NCI-H2227 treated with DMSO at 0.1 percent for 48 hours (cell line): ENCODE results near the gene ARL14EP.

Source experiments
- DNase-seq: peaks from one replicate; lab custom pipeline; 2025; lab: John Stamatoyannopoulos, UW

Gene ARL14EP

GRCh38 chr11:30381879-30382278 is 59.0 kb downstream of the ARL14EP start:
- no peak for DNase-seq
